ENCODE data around the gene CAPS.
"Not testable (repeated sequence)": the region's sequence is repeated elsewhere in the genome, so short reads cannot be mapped to it uniquely, and the experiment has no call there.

The CAPS gene

DNA sequence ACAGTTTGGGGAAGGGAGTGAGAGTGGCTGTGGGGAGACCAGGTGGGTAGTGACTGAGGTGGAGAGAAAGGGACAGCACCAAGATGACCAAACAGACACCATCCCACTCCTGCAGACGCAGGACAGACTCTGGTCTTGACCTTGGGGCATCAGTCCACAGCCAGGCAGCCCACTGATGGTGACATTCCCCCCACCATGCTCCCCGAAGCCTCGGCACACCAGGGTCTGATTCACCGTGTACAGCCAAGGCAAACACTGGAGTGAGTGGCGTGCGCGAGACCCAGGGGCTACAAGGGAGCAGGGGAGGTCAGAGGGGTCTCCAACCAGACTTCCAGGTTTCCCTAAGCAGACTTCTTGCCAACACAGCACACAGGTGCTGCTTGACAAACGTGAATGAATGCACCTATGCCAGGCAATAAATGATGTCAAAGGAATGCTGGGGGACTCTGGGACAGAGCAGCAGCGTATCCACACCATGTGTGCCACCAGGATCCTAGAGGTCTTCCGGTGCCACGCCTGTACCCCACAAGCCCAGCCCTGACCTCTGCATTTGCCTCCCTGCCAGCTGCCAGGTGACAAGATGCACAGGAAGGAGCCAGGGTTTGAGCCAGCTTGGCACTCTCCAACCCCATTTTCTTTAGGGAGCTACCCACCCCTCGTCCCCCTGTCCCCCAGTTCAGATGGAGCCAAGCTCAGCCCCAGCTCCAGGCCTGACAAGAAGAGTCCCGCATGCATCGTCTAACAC is 45.4 kb downstream of the CAPS start:
- DNase-seq = no peak

DNA sequence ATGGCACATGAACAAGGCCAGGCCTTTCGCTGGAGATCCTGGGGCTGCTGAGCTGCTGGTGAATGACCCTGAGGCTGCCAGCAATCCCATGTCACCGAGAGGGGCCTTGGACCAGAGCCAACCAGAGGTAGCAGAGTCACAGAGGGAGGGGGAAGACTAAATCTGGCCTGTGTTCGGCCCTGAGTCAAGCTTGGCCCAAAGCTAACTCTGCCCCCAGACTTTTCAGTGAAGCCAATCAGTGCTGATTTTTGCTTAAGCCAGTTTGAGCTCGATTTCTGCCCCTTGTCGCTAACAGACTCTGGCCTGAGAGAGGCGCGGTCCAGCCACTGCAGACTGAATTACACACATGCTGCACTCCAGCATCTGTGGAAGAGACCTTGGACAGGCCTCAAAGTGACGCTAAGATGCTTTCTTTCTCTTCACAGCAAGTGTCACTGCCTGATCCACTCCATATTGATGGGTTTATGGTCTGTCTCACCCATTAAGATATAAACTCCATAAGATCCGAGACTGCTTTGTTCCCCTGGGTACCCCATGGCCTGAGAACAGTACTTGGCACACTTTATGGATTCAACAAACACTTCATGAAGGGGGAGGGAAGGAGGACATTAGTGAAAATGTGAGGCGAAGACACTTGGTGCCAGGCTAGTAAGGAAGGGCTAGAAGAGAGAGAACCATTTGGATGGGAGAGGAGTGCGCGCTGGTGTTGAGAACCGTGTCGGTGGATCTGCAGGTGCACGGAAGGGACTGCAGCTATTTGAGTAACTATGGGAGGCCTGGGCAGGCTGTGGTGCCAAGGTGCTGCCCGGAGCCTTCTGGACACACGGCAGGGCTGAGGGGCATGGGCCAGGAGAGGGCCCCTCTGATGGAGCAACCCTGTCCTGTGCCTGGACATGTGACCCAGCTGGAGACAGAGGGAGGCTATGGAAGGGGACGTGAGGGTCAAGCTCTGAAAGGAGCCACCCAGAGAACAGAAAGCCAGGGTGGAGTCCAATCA is 46.2 kb downstream of the CAPS start:
- no peak for DNase-seq

DNA sequence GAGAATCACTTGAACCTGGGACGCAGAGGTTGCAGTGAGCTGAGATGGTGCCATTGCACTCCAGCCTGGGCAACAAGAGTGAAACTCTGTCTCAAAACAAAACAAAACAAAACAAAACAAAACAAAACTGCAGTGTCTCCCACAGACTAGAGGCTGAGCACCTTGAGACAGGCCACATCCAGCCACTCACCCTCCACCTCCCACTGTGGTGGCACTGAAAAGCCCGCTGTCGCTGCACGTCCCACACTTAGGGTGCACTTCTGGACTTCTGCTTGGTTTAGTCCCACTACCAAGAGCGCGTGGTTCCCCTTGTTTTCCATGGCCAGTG is 47.6 kb downstream of the CAPS start:
- not testable (repeated sequence) for DNase-seq

DNA sequence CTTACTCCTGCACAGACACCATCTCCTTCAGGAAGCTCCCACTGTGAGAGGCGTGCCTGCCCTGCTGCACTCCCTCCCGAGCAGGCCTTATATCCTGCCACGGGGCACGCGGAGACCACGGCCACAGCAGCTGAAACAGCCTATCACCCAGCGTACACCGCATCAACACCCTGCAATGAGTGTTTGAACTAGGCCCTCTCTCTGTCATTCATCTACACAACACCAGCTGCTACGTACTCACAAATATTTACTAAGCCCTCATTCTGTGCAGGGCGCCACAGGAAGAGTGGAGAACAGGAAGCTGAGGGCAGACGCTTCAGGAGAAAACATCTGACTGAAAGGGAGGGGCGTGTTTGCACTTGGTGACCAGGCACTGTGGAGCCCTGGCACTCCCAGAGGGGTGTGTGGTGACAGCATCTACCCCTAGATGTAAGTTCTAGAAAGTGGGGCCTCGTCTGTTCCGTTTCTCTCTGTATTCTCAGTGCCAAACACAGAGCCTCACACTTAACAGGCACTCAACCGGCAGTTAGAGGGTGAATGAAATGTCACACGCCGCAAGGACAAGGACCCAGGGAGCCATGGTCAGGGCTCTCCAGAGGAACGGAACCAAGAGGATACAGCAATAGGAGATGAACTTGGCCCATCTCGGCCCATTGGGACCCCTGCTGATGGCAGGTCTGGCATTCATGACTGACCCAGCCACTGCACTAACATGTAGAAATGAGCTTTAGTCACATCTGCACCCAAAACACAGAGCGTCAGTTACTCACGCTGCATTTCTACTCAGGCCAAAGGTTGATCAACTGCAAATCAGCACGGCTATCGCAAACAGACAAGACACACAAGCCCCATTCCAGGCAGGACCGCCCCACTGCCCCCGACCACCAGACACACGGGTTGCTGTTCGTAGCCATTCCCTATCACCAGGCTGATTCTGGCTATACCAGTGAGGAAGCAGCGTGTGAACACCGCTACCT is 48.2 kb downstream of the CAPS start:
- peak; percentile 33 for DNase-seq

DNA sequence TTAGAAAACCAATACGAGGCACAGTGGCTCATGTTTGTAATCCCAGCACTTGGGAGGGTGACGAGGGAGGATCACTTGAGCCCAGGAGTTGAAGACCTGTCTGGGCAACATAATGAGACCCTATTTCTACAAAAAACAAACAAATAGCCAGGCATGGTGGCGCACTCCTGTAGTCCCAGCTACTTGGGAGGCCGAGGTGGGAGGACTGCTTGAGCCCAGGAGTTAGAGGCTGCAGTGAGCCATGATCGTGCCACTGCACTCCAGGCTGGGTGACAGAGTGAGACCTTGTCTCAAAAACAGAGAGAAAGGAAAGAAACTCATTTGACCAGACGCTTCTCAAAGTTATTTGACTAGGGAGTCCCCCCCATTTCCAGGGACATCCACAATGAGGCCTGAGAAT is 49.2 kb downstream of the CAPS start:
- DNase-seq = not testable (repeated sequence)

DNA sequence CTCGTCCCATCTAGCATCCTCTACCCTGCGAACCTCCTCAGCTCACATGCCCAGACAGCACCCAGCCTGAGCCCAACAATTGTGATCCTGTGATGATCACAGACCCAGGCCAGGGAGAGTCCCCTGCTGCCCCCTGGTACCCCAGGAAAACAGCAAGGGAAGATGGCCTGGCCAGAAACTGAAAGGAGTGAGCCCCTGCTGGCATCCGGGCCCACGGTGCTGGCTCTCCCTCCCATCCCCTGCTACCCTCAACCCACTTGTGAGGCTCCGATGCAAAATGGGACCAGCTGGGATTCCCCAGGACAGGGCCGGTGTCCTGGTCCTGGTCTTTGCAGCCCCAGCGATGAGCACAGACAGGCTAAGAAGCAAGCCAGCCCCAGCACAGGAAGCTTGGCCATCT is 49.8 kb downstream of the CAPS start:
- no peak for DNase-seq

DNA sequence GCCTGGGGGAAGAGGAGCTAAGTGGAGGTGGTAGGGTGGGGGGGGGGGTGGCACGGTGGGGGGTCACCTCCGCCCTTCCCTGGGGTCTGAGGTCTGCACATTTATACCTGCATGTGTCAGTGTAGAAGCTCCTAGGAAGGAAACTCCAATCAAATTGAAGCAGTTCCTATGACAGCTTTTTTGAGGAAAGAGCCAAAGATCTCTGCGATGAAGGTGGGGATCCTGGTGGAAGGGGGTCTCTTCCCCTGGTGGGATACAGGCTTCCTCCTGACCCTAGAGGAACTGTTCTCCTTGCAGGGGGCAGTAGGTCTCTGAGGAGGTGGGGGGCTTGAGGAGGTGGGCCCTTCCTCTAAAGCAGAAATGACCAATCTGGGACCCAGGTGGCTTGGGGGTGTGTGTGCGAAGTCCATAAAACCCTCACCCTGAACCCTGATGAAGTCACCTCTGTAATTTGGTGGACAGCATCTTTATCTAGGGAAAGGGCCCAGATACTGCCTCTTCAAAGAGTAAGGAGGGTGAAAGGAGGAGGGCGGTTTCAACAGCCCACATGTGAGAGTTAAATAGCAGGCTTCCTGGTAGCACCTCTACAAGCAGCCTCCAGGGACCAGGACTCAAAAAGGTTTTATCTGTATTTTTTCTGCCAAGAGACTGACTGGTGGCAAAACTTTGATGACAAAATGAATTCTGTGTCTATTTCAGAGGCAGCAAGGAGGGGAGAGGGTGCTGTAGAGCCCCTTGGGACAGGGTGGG is 50.9 kb downstream of the CAPS start:
- DNase-seq = no peak

All from stimulated activated CD4-positive, alpha-beta T cell treated with anti-CD3 and anti-CD28 coated beads, Interleukin-4, amount 100 ng/mL, for 1 hour (primary cell).